B cell (primary cell): ENCODE results near the gene ATAD1. TPM values are rescaled to one million over a fixed set of nuclear protein-coding genes. Genes with fewer than 3 reads are reported as not detected.

Experiments
- ATAC-seq: fragments of 200-7000 bp; cut with Tn5 transposase; one replicate; pipeline ENCODE4 v1.10.0; 2021; ENCODE audit warnings: low read depth, mild to moderate bottlenecking, moderate number of reproducible peaks, moderate library complexity
- CTCF ChIA-PET: fragments of 350-600 bp; sonication (Branson Sonifier 250); formaldehyde crosslinking; loops from one replicate; lab custom pipeline; 2021; ENCODE audit warnings: antibody characterized with exemption, inconsistent platforms; lab: Charles Lee
- POLR2A ChIA-PET: fragments of 350-600 bp; sonication (Branson Sonifier 250); formaldehyde crosslinking; loops from one replicate; lab custom pipeline; 2021; ENCODE audit warnings: antibody characterized with exemption; lab: Charles Lee
- DNase-seq: peaks from one replicate; pipeline ENCODE4 v3.0.0; 2013
- H2AFZ ChIP-seq: 2 replicates; pipeline ENCODE4 v1.6.1; 2012; ENCODE audit warnings: mild to moderate bottlenecking, low read depth, low read length; ENCODE audit not compliant: insufficient read depth, poor library complexity, severe bottlenecking
- H3K27ac ChIP-seq, 2 donors: 1 replicate in 1 of 2; 2 replicates in 1 of 2; pipeline ENCODE4 v1.5.1; 2012 to 2013; ENCODE audit warnings: low read length in 2 of 2, mild to moderate bottlenecking in 2 of 2, moderate library complexity in 1 of 2
- H3K27me3 ChIP-seq, 4 experiments: fragments of 200-600 bp in 1 of 4; sonication (generic) in 1 of 4; replicated peaks in 1 of 4; 1 replicate in 2 of 4; 2 replicates in 2 of 4; pipeline versions ENCODE4 v1.6.1 to v1.7.0; 2013 to 2016; ENCODE audit warnings: low read length in 3 of 4, mild to moderate bottlenecking in 2 of 4, mixed read lengths in 1 of 4, moderate library complexity in 1 of 4; ENCODE audit not compliant: insufficient read depth in 4 of 4, control insufficient read depth in 3 of 4; ENCODE audit errors: control extremely low read depth in 1 of 4
- H3K36me3 ChIP-seq, 2 experiments: replicated peaks in 1 of 2; 1 replicate in 1 of 2; 2 replicates in 1 of 2; pipeline versions ENCODE4 v1.6.1 to v1.7.1; 2013; ENCODE audit warnings: low read length in 1 of 2; ENCODE audit not compliant: insufficient read depth in 2 of 2, control insufficient read depth in 1 of 2; ENCODE audit errors: control extremely low read depth in 1 of 2, extremely low read depth in 1 of 2
- H3K4me1 ChIP-seq, 2 donors: fragments of 200-600 bp in 1 of 2; sonication (generic) in 1 of 2; 1 replicate in 1 of 2; 2 replicates in 1 of 2; pipeline versions ENCODE4 v1.5.1 to v1.6.1; 2013 to 2017; ENCODE audit warnings: low read length in 2 of 2; ENCODE audit not compliant: control insufficient read depth in 2 of 2, insufficient read depth in 2 of 2
- H3K4me2 ChIP-seq: replicated peaks from 2 replicates; pipeline ENCODE3; 2012; ENCODE audit warnings: mild to moderate bottlenecking, low read depth, low read length; ENCODE audit not compliant: poor library complexity, severe bottlenecking
- H3K4me3 ChIP-seq, 5 experiments: fragments of 200-600 bp in 1 of 5; sonication (generic) in 1 of 5; 1 replicate in 3 of 5; 2 replicates in 2 of 5; pipeline versions ENCODE4 v1.5.1 to v1.7.0; 2011 to 2016; ENCODE audit warnings: low read length in 4 of 5, mild to moderate bottlenecking in 4 of 5, low read depth in 2 of 5, control low read depth in 1 of 5, moderate library complexity in 1 of 5; ENCODE audit not compliant: insufficient read depth in 1 of 5; ENCODE audit errors: control extremely low read depth in 1 of 5, extremely low read depth in 1 of 5
- H3K79me2 ChIP-seq: fragments of 200-600 bp; sonication (generic); one replicate; pipeline ENCODE4 v1.6.0; 2016; ENCODE audit warnings: low read length; ENCODE audit not compliant: control insufficient read depth, insufficient read depth
- H3K9ac ChIP-seq: fragments of 200-600 bp; sonication (generic); 2 replicates; pipeline ENCODE4 v1.6.1; 2017; ENCODE audit warnings: mild to moderate bottlenecking, low read length, moderate library complexity
- H3K9me3 ChIP-seq, 3 donors: one replicate each; pipeline versions ENCODE4 v1.6.1 to v1.7.1; 2013; ENCODE audit warnings: low read length in 2 of 3; ENCODE audit not compliant: control insufficient read depth in 2 of 3, insufficient read depth in 1 of 3; ENCODE audit errors: control extremely low read depth in 1 of 3
- H4K20me1 ChIP-seq: 2 replicates; pipeline ENCODE4 v1.6.0; 2012; ENCODE audit warnings: mild to moderate bottlenecking, low read length; ENCODE audit not compliant: insufficient read depth, control insufficient read depth, poor library complexity, severe bottlenecking
- H3K27ac Mint-ChIP-seq: one replicate; pipeline ENCODE4 v1.8.0; 2021; ENCODE audit warnings: mixed read lengths
- H3K27me3 Mint-ChIP-seq: one replicate; pipeline ENCODE4 v1.8.0; 2021; ENCODE audit warnings: mixed read lengths
- H3K4me1 Mint-ChIP-seq: one replicate; pipeline ENCODE4 v1.8.0; 2021; ENCODE audit warnings: mixed read lengths
- H3K4me3 Mint-ChIP-seq: one replicate; pipeline ENCODE4 v1.8.0; 2021; ENCODE audit warnings: mixed read lengths
- H3K9me3 Mint-ChIP-seq: one replicate; pipeline ENCODE4 v1.8.0; 2022; ENCODE audit warnings: mixed read lengths; ENCODE audit not compliant: insufficient read depth
- CTCF ChIP-seq: fragments of 200-600 bp; IDR thresholded peaks from one replicate; pipeline ENCODE4 v1.8.0; 2022; ENCODE audit warnings: antibody characterized with exemption, mild to moderate bottlenecking
- EZH2 ChIP-seq: IDR thresholded peaks from 2 replicates; pipeline ENCODE4 v1.6.1; 2012; ENCODE audit warnings: borderline replicate concordance, low read depth, mild to moderate bottlenecking, moderate library complexity, low read length; ENCODE audit not compliant: insufficient read depth, poor library complexity, severe bottlenecking
- WGBS: methylation state at CpG from one replicate; pipeline ENCODE4 v1.1.5; 2013; ENCODE audit warnings: missing lambda C conversion rate; ENCODE audit not compliant: insufficient coverage; 5-methylcytosine and 5-hydroxymethylcytosine counted together
- intact Hi-C: fragments of 100-400 bp; cut with micrococcal nuclease; formaldehyde crosslinking; loops from one replicate; pipeline ENCODE4 v1.10.0; 2022
- polyA plus RNA-seq: library from polyadenylated mRNA; depleted of rRNA; stranded (reverse); fragments of >200 nt; gene quantifications from 2 replicates; pipeline ENCODE4 v1.2.3, GENCODE V29; 2012
- total RNA-seq, 2 donors: library from RNA; stranded (reverse); fragments of 120-200 nt in 1 of 2; gene quantifications; 1 replicate in 1 of 2; 2 replicates in 1 of 2; pipeline versions ENCODE4 v1.2.3 to v1.2.4, GENCODE V29; 2013 to 2022

ATAD1 gene
- total and polyA plus RNA-seq, 2 donors (not counting 1 experiment from before 2014, with no cell fraction given) = 6.1 to 44.9 TPM

GRCh38 chr10:87753995-87754866 is 63.8 kb downstream of the ATAD1 start:
- DNase-seq (no peak), ATAC-seq (no peak)
- no peaks in the 10 kb centered on the region for H3K4me1 ChIP-seq
- H3K79me2 ChIP-seq = no peaks in the 10 kb centered on the region
- 92% methylated on average over 3 of the region's 8 CpGs for WGBS
- intact Hi-C loops = no loop called here
- POLR2A ChIA-PET = no interaction called here
- H3K4me2 ChIP-seq = no peak overlapping the region
- H3K9ac ChIP-seq = no peak overlapping the region
- no peak overlapping the region for H3K27ac ChIP-seq
- TF ChIP-seq EZH2 = no peak
- no peak for TF ChIP-seq CTCF
- H2AFZ ChIP-seq = no peak overlapping the region
- H3K4me3 ChIP-seq = no peak overlapping the region
- Mint-ChIP-seq H3K27me3 (no peaks in the 10 kb centered on the region), H3K4me3 (no peak overlapping the region), H3K9me3 (no peaks in the 10 kb centered on the region), H3K27ac (no peak overlapping the region), H3K4me1 (no peaks in the 10 kb centered on the region)
- no peaks in the 10 kb centered on the region for H4K20me1 ChIP-seq
- H3K9me3 ChIP-seq = no peaks in the 10 kb centered on the region
- no peaks in the 10 kb centered on the region for H3K27me3 ChIP-seq
- H3K36me3 ChIP-seq = peaks cover 3 to 19% of the 10 kb centered on the region in 2 experiments
- CTCF ChIA-PET = no interaction called here

GRCh38 chr10:87752566-87752965 is 65.5 kb downstream of the ATAD1 start:
- Histone ChIP-seq H3K79me2 (no peaks in the 10 kb centered on the region), H3K27ac (no peak overlapping the region), H3K4me3 (no peak overlapping the region), H3K4me2 (no peak overlapping the region), H3K9ac (no peak overlapping the region), H3K36me3 (peaks cover 3 to 19% of the 10 kb centered on the region in 2 experiments), H3K4me1 (no peaks in the 10 kb centered on the region), H3K9me3 (no peaks in the 10 kb centered on the region), H3K27me3 (no peaks in the 10 kb centered on the region), H2AFZ (no peak overlapping the region), H4K20me1 (no peaks in the 10 kb centered on the region)
- no CpG with 5 or more reads among the region's 2 CpGs for WGBS
- Mint-ChIP-seq H3K27ac (no peak overlapping the region), H3K4me1 (no peaks in the 10 kb centered on the region), H3K27me3 (no peaks in the 10 kb centered on the region), H3K4me3 (no peak overlapping the region), H3K9me3 (peaks cover 4% of the 10 kb centered on the region)
- CTCF ChIA-PET = no interaction called here
- no peak for DNase-seq
- TF ChIP-seq CTCF = no peak
- TF ChIP-seq EZH2 = no peak
- POLR2A ChIA-PET = no interaction called here
- intact Hi-C loops = no loop called here
- ATAC-seq = no peak
